ENCODE measurements around the gene MAPT.

- TF ChIP-seq SUZ12 (IDR thresholded peaks at IDR 0.05; ENCODE audit: extremely low read depth, insufficient read depth, insufficient read length) (no peak), YY1 (IDR thresholded peaks at IDR 0.05; ENCODE audit: insufficient read depth, insufficient read length) (no peak)
Measured at GRCh38 chr17:45935710-45936509, 41.6 kb downstream of the MAPT start.

Data from NT2/D1 (cell line).